ENCODE data around the gene MYO18A.

GRCh38 chr17:29216856-29217255, 36.7 kb upstream of the MYO18A start:
- TF ChIP-seq CTCF (IDR thresholded peaks at IDR 0.05) (no peak), POLR2A (IDR thresholded peaks at IDR 0.05) (no peak)

Data from tibial nerve (tissue), 3 donors.